C4-2B (cell line): ENCODE results near the gene USP37.

ENCODE experiments used
- ZFX ChIP-seq: fragments of 450-650 bp; IDR thresholded peaks from 2 replicates; pipeline ENCODE4 v1.6.1; 2017
- TF ChIP-seq, protein P1 (sequence below): fragments of 450-650 bp; conservative IDR thresholded peaks from 2 replicates; pipeline ENCODE4 v1.5.1; 2017; ENCODE audit warnings: mild to moderate bottlenecking

DNA sequence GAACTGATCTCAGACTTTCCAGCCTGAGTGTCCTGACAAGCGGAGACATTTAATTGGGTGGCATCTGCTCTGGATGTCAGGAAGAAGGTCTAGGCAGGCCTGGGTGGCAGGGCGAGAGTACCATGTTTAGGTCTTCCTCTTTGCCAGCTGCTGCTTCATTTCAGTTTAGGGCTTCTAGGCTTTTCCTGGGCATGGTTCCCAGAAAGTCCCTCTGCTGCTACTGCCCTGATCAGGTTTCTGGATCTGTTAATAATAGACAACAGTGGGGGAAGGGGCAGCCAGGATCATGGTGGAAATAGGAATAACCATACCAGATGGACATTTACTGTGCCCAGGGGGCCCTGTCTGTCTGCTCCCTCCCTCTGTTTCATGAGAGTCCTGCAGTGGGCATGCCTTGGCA is 37.3 kb upstream of the USP37 start:
- TF ChIP-seq, protein P1, sequence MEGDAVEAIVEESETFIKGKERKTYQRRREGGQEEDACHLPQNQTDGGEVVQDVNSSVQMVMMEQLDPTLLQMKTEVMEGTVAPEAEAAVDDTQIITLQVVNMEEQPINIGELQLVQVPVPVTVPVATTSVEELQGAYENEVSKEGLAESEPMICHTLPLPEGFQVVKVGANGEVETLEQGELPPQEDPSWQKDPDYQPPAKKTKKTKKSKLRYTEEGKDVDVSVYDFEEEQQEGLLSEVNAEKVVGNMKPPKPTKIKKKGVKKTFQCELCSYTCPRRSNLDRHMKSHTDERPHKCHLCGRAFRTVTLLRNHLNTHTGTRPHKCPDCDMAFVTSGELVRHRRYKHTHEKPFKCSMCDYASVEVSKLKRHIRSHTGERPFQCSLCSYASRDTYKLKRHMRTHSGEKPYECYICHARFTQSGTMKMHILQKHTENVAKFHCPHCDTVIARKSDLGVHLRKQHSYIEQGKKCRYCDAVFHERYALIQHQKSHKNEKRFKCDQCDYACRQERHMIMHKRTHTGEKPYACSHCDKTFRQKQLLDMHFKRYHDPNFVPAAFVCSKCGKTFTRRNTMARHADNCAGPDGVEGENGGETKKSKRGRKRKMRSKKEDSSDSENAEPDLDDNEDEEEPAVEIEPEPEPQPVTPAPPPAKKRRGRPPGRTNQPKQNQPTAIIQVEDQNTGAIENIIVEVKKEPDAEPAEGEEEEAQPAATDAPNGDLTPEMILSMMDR: no peak
- no peak for TF ChIP-seq ZFX
